SU-DHL-6 (cell line): ENCODE results near the gene POM121L2.

ENCODE experiments used
- EZH2phosphoT487 ChIP-seq: fragments of 200-600 bp; sonication (generic), shearing (Covaris generic); conservative IDR thresholded peaks from 2 replicates; pipeline ENCODE4 v1.6.1; 2018; ENCODE audit warnings: mild to moderate bottlenecking, antibody characterized with exemption, low read length, moderate library complexity, mixed read lengths
- TF ChIP-seq, protein P1 (sequence below): fragments of 200-600 bp; sonication (generic); IDR thresholded peaks from one replicate; pipeline ENCODE4 v1.5.1; 2017; ENCODE audit warnings: antibody characterized with exemption, mild to moderate bottlenecking, low read length, moderate library complexity; ENCODE audit not compliant: insufficient read depth, poor library complexity, severe bottlenecking

DNA sequence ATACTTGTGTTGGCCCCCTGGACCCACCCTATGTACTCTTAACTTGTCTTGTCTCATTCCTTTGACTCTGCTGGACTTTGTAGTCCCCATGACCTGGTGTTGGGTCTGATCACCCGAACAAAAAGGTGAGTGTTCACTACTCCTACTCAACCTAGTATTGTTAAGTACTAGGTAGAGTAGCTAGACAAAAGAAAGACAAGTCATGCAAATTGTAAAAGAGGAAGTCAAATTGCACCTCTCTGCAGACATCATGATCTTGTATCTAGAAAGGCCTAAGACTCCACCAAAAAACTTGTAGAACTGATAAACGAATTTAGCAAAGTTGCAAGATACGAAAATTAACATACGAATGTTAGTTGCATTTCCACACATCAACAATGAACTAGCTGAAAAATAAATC, 40.8 kb upstream of the POM121L2 start:
- TF ChIP-seq, protein P1, sequence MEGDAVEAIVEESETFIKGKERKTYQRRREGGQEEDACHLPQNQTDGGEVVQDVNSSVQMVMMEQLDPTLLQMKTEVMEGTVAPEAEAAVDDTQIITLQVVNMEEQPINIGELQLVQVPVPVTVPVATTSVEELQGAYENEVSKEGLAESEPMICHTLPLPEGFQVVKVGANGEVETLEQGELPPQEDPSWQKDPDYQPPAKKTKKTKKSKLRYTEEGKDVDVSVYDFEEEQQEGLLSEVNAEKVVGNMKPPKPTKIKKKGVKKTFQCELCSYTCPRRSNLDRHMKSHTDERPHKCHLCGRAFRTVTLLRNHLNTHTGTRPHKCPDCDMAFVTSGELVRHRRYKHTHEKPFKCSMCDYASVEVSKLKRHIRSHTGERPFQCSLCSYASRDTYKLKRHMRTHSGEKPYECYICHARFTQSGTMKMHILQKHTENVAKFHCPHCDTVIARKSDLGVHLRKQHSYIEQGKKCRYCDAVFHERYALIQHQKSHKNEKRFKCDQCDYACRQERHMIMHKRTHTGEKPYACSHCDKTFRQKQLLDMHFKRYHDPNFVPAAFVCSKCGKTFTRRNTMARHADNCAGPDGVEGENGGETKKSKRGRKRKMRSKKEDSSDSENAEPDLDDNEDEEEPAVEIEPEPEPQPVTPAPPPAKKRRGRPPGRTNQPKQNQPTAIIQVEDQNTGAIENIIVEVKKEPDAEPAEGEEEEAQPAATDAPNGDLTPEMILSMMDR: no peak
- no peak for TF ChIP-seq EZH2phosphoT487
